Measurements from ENCODE around the gene CD244.

DNA sequence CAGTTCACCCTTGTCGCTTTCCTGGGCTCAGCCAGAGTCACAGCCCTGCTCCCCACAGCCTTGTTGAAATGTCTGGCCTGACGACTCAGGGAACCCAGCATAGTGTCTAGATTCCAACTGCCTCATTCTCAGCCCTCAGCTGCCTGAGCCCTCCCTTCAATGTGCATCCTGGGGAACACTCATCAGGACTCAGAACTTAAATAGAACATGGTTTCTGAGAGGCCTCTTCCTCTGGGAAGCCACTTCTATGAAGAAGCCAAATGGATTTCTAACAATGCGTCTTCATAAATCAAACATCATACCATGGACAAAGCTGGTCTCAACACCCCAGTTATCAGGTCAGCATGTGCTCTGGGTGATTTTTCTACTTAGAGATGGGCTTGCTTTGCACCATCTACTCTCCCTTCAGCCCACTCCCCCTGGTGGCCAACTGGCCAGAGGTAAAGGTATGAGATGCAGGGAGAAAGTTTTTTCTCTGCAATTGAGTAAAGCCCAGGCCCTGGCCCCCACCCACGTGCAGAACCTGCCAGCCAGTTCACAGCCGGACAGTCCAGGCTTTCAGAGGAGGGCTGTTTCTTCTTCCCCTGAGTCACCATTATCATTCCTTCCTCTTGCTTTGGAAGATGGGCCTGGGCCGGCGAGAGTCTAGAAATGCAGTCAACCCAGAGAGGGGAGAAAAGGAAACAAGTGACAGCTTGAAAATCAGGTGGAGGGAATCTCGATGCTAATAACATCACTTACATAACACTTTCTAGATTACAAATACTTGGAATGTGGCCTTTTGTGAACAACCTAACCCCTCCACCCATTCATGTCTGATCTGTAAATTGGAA is 32.1 kb downstream of the CD244 start:
- TF ChIP-seq, protein P1, sequence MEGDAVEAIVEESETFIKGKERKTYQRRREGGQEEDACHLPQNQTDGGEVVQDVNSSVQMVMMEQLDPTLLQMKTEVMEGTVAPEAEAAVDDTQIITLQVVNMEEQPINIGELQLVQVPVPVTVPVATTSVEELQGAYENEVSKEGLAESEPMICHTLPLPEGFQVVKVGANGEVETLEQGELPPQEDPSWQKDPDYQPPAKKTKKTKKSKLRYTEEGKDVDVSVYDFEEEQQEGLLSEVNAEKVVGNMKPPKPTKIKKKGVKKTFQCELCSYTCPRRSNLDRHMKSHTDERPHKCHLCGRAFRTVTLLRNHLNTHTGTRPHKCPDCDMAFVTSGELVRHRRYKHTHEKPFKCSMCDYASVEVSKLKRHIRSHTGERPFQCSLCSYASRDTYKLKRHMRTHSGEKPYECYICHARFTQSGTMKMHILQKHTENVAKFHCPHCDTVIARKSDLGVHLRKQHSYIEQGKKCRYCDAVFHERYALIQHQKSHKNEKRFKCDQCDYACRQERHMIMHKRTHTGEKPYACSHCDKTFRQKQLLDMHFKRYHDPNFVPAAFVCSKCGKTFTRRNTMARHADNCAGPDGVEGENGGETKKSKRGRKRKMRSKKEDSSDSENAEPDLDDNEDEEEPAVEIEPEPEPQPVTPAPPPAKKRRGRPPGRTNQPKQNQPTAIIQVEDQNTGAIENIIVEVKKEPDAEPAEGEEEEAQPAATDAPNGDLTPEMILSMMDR (IDR thresholded peaks at IDR 0.05) = no peak
- no peak for TF ChIP-seq POLR2A (IDR thresholded peaks at IDR 0.05)
